ENCODE measurements around the gene EML4.

EML4 gene

GRCh38 chr2:42360890-42361727, 192.0 kb downstream of the EML4 start, which contains the start of gene COX7A2L:
TSS of gene COX7A2L (minus strand) at chr2:42361217. CDS start at chr2:42361161, 56 bp downstream.
- peak; percentile 42 for TF ChIP-seq CTCF (IDR thresholded peaks at IDR 0.05; ENCODE audit: control extremely low read depth, extremely low read depth, low read depth, missing control alignments)
- POLR2A ChIA-PET, result interaction anchor here (0.6 kb wide), 1 partner anchor 335 kb away, joined by 3 read pairs; no protein-coding TSS in a partner anchor
- CTCF ChIA-PET, result interaction anchor here (1.1 to 1.7 kb wide), 7 partner anchors 26 to 481 kb away, joined by 3 to 5 read pairs (median 3); no protein-coding TSS in a partner anchor
- peak; percentile 97 for DNase-seq (ENCODE audit: extremely low spot score)

GRCh38 chr2:42361728-42362283, 192.7 kb downstream of the EML4 start:
- DNase-seq (ENCODE audit: extremely low spot score), result no peak
- POLR2A ChIA-PET, result interaction anchor here (0.6 kb wide), 1 partner anchor 334 kb away, joined by 3 read pairs; no protein-coding TSS in a partner anchor
- no peak for TF ChIP-seq CTCF (IDR thresholded peaks at IDR 0.05; ENCODE audit: control extremely low read depth, extremely low read depth, low read depth, missing control alignments)
- CTCF ChIA-PET, result interaction anchor here (1.1 to 1.7 kb wide), 6 partner anchors 25 to 482 kb away, joined by 3 read pairs; no protein-coding TSS in a partner anchor

GRCh38 chr2:42363413-42363812, 194.3 kb downstream of the EML4 start:
- TF ChIP-seq CTCF (IDR thresholded peaks at IDR 0.05; ENCODE audit: control extremely low read depth, extremely low read depth, low read depth, missing control alignments), result no peak
- ChIA-PET CTCF (interaction anchor here (1.9 kb wide), 1 partner anchor 9 kb away, joined by 5 read pairs; no protein-coding TSS in a partner anchor), POLR2A (no interaction called here)
- no peak for DNase-seq (ENCODE audit: extremely low spot score)

- no peak for TF ChIP-seq CTCF (IDR thresholded peaks at IDR 0.05; ENCODE audit: control extremely low read depth, extremely low read depth, low read depth, missing control alignments)
- no peak for DNase-seq (ENCODE audit: extremely low spot score)
- CTCF ChIA-PET, result interaction anchor here (1.9 kb wide), 1 partner anchor 8 kb away, joined by 5 read pairs; no protein-coding TSS in a partner anchor
- POLR2A ChIA-PET, result no interaction called here
Observed at GRCh38 chr2:42364658-42365057, 195.5 kb downstream of the EML4 start.

GRCh38 chr2:42366411-42366810, 197.3 kb downstream of the EML4 start:
- no peak for DNase-seq (ENCODE audit: extremely low spot score)
- TF ChIP-seq CTCF (IDR thresholded peaks at IDR 0.05; ENCODE audit: control extremely low read depth, extremely low read depth, low read depth, missing control alignments), result no peak
- ChIA-PET CTCF (no interaction called here), POLR2A (no interaction called here)

GRCh38 chr2:42367835-42368234, 198.7 kb downstream of the EML4 start:
- TF ChIP-seq CTCF (IDR thresholded peaks at IDR 0.05; ENCODE audit: control extremely low read depth, extremely low read depth, low read depth, missing control alignments), result no peak
- ChIA-PET CTCF (no interaction called here), POLR2A (no interaction called here)
- no peak for DNase-seq (ENCODE audit: extremely low spot score)

Data from GM10248 (cell line).